ENCODE results near the gene ZNF425. TPM values are rescaled to one million over a fixed set of nuclear protein-coding genes. Genes with fewer than 3 reads are reported as not detected.

The ZNF425 gene
- total and polyA plus RNA-seq, 9 of the 15 experiments (the other 6 are each of a cell fraction or from before 2014, with no cell fraction given), result 0.03 to 0.89 (median 0.54) TPM

GRCh38 chr7:149147072-149147751, 21.1 kb upstream of the ZNF425 start, which contains the start of gene ZNF398 (continued):
- TF ChIP-seq HEY1 (CRISPR knock-in tag; IDR thresholded peaks at IDR 0.05; ENCODE audit: borderline replicate concordance) (no peak), GATA2 (CRISPR knock-in tag; IDR thresholded peaks at IDR 0.05) (no peak), ETV1 (tag; conservative IDR thresholded peaks at IDR 0.05; ENCODE audit: low read depth) (no peak; the same call in 1 of the 2 replicates), PHF8 (IDR thresholded peaks at IDR 0.05; ENCODE audit: borderline replicate concordance, low read length) (peak; percentile 74; the same call in 1 of the 2 replicates), U2AF1 (optimal IDR thresholded peaks at IDR 0.05; ENCODE audit: low read depth, low read length) (no peak), DLX4 (CRISPR knock-in tag; IDR thresholded peaks at IDR 0.05) (no peak), L3MBTL2 (IDR thresholded peaks at IDR 0.05) (no peak; the same call in 1 of the 2 replicates), HLTF (IDR thresholded peaks at IDR 0.05) (0 out of 2 replicates have a peak, but pooled peaks have one; percentile 48), PKNOX1 (IDR thresholded peaks at IDR 0.05) (no peak), FOXO4 (CRISPR knock-in tag; IDR thresholded peaks at IDR 0.05) (no peak), BRCA1 (IDR thresholded peaks at IDR 0.05) (no peak), BRCA1 (CRISPR knock-in tag; IDR thresholded peaks at IDR 0.05) (peak; percentile 68; the same call in 1 of the 2 replicates), SLC30A9 (CRISPR knock-in tag; IDR thresholded peaks at IDR 0.05) (0 out of 2 replicates have a peak, but pooled peaks have one; percentile 66), ZFX (CRISPR knock-in tag; IDR thresholded peaks at IDR 0.05) (peak; percentile 67; the same call in 1 of the 2 replicates), ERF (CRISPR knock-in tag; IDR thresholded peaks at IDR 0.05) (peak; percentile 59; the same call in 1 of the 2 replicates), ZNF121 (CRISPR knock-in tag; conservative IDR thresholded peaks at IDR 0.05) (no peak; the same call in none of the 2 replicates), CCAR2 (IDR thresholded peaks at IDR 0.05; ENCODE audit: low read depth, low read length) (no peak), HDAC8 (tag; IDR thresholded peaks at IDR 0.05) (peak; percentile 27; the same call in 1 of the 2 replicates), TSC22D4 (tag; IDR thresholded peaks at IDR 0.05) (no peak), HMG20B (CRISPR knock-in tag; IDR thresholded peaks at IDR 0.05) (no peak), XRCC5 (IDR thresholded peaks at IDR 0.05; ENCODE audit: low read depth, low read length) (no peak), ZBTB11 (CRISPR knock-in tag; IDR thresholded peaks at IDR 0.05) (no peak; a peak in 2 of 6 replicates), CBX1 (IDR thresholded peaks at IDR 0.05; ENCODE audit: low read depth) (peak; percentile 86; the same call in 1 of the 2 replicates)

Data from K562 (cell line).